Activated T-helper 2 cell treated with anti-CD3 and anti-CD28 coated beads, Interferon-gamma antibody, Interleukin-2, Interleukin-4, amounts not matched to agents 10 μg/mL and 5 μg/mL and 100 μg/mL, durations not matched to agents 14 hours and 24 hours and 36 hours (primary cell): ENCODE measurements around the gene STAT6. TPM values are rescaled to one million over a fixed set of nuclear protein-coding genes. Genes with fewer than 3 reads are reported as not detected.

Experiments
- DNase-seq: peaks from one replicate; pipeline ENCODE4 v3.0.0; 2021; ENCODE audit warnings: low spot score
- H3K27ac Mint-ChIP-seq: one replicate; pipeline ENCODE4 v1.8.0; 2021; ENCODE audit warnings: mixed read lengths
- H3K27me3 Mint-ChIP-seq: one replicate; pipeline ENCODE4 v1.8.0; 2021; ENCODE audit warnings: low read depth, mixed read lengths
- H3K36me3 Mint-ChIP-seq: one replicate; pipeline ENCODE4 v1.8.0; 2021; ENCODE audit warnings: low read depth, mixed read lengths
- H3K4me1 Mint-ChIP-seq: one replicate; pipeline ENCODE4 v1.8.0; 2021; ENCODE audit warnings: low read depth, mixed read lengths
- H3K4me3 Mint-ChIP-seq: one replicate; pipeline ENCODE4 v1.8.0; 2021; ENCODE audit warnings: low read depth, mild to moderate bottlenecking, moderate library complexity, mixed read lengths
- H3K9me3 Mint-ChIP-seq: one replicate; pipeline ENCODE4 v1.8.0; 2021; ENCODE audit warnings: mixed read lengths
- intact Hi-C: fragments of 100-400 bp; cut with micrococcal nuclease; formaldehyde crosslinking; loops from one replicate; pipeline ENCODE4 v1.15.1; 2023
- total RNA-seq: library from RNA; stranded (reverse); gene quantifications from 2 replicates; pipeline ENCODE4 v1.2.3, GENCODE V29; 2022

The STAT6 gene
- total RNA-seq, 1 donor from 2014 or later: 341 TPM

DNA sequence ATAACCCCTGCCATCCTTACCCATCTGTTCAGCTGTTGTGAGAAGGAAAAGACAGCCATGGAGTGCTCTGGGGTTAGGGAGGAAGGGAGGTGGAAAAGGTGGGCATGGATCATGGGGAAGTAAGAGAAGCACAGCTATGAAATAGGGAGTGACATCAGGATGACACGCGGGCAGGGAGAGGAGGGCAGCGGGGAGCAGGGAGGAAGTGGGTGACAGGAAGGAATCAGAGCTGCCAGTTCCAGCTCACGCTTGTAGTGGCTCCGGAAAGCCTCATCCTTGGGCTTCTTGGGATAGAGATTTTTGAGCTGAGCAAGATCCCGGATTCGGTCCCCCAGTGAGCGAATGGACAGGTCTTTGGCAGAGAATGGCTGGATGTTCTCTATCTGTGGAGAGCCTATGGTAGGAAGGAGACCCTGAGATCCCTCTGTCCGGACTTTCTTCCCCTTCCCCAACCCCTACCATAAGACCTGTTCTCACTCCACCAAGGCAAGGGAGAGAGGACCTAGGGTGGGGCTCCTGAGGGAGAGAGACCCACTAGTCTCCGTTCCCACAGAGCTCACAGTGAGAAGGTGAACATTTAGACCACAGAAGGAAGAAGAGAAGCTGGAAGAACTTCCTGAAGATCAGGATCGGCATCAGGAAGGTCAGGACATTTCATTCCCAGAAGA is 12.0 kb downstream of the STAT6 start:
- peaks cover 23% of the 10 kb centered on the region for H3K4me1 Mint-ChIP-seq
- DNase-seq: no peak
- H3K9me3 Mint-ChIP-seq: no peaks in the 10 kb centered on the region
- H3K36me3 Mint-ChIP-seq: peaks cover 87% of the 10 kb centered on the region
- intact Hi-C loops: no loop called here
- H3K27me3 Mint-ChIP-seq: no peaks in the 10 kb centered on the region
- no peak overlapping the region for H3K4me3 Mint-ChIP-seq
- H3K27ac Mint-ChIP-seq: peak overlapping the region; percentile 36

DNA sequence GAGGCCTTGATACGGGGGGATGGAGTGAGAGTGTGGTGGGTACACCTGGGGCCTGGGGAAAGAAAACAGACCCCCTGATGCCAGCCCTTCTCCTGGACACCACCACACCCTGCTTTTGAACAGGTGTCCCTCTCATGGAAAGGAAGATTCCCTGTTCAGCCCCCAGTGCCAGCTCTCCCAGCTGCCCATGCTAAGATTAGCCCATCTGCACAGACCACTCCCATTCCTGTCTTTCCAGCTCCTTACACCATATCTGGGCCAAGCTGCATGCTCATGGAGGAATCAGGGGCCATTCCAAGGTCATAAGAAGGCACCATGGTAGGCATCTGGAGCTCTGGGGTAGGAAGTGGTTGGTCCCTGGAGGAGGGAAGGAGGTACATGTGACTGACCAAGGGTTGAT is 12.6 kb downstream of the STAT6 start:
- Mint-ChIP-seq H3K4me1 (peaks cover 25% of the 10 kb centered on the region), H3K27ac (no peak overlapping the region), H3K36me3 (peaks cover 86% of the 10 kb centered on the region), H3K4me3 (no peak overlapping the region), H3K27me3 (no peaks in the 10 kb centered on the region), H3K9me3 (no peaks in the 10 kb centered on the region)
- no peak for DNase-seq
- intact Hi-C loops: no loop called here

GRCh38 chr12:57097554-57097835 is 13.7 kb downstream of the STAT6 start:
- Mint-ChIP-seq H3K27ac (no peak overlapping the region), H3K36me3 (peaks cover 90% of the 10 kb centered on the region), H3K4me3 (no peak overlapping the region), H3K9me3 (no peaks in the 10 kb centered on the region), H3K27me3 (no peaks in the 10 kb centered on the region), H3K4me1 (peaks cover 34% of the 10 kb centered on the region)
- intact Hi-C loops: no loop called here
- DNase-seq: no peak

DNA sequence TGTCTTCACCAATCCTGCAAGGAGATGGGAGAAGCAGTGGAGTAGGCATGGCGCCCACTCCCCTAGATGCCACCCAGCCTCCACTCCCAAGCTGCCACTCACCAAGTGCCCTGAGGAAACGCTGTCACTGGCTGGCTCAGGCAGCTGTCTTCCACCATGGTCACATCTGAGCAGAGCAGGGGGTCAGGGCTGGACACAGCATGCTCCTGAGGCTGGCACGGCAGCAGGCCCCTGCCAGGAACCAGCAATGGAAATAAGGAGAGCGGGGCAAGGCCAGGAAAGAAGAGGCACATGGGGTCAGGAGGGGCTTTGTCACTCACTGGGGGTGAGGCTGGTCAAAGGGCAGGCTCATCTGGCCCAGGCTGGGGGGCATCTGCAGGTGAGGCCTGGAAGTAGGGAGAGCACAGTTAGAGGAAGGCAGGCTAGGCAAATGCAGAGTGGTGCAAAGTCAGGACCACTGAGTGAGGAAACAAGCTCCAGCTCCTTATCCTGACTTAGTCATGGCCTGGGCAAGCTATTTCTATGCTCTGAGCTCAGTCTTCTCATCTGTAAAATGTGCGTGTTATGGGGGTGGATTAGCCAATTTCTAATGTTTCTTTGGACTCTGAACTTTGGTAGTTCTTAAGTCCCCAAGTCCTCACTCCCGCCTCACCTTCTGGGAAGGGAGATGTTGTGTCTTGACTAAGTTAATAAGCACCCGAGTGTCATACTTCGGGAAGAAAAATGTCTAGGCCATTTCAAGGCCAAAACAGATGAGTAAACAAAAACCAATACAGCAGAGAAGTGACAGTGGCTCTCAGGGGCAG is 14.2 kb downstream of the STAT6 start:
- no peak for DNase-seq
- H3K9me3 Mint-ChIP-seq: no peaks in the 10 kb centered on the region
- H3K36me3 Mint-ChIP-seq: peaks cover 90% of the 10 kb centered on the region
- H3K27ac Mint-ChIP-seq: peak overlapping the region; percentile 51
- H3K27me3 Mint-ChIP-seq: no peaks in the 10 kb centered on the region
- no peak overlapping the region for H3K4me3 Mint-ChIP-seq
- intact Hi-C loops: no loop called here
- peaks cover 39% of the 10 kb centered on the region for H3K4me1 Mint-ChIP-seq

- H3K9me3 Mint-ChIP-seq: no peaks in the 10 kb centered on the region
- no peak overlapping the region for H3K4me3 Mint-ChIP-seq
- peak overlapping the region; percentile 40 for H3K27ac Mint-ChIP-seq
- peaks cover 45% of the 10 kb centered on the region for H3K4me1 Mint-ChIP-seq
- no peak for DNase-seq
- H3K36me3 Mint-ChIP-seq: peaks cover 90% of the 10 kb centered on the region
- intact Hi-C loops: no loop called here
- no peaks in the 10 kb centered on the region for H3K27me3 Mint-ChIP-seq
Measured at GRCh38 chr12:57096099-57096572, 15.0 kb downstream of the STAT6 start.

GRCh38 chr12:57095440-57095839 is 15.7 kb downstream of the STAT6 start:
- no peaks in the 10 kb centered on the region for H3K27me3 Mint-ChIP-seq
- H3K9me3 Mint-ChIP-seq: no peaks in the 10 kb centered on the region
- peak overlapping the region; percentile 57 for H3K27ac Mint-ChIP-seq
- DNase-seq: no peak
- no peak overlapping the region for H3K4me3 Mint-ChIP-seq
- peaks cover 52% of the 10 kb centered on the region for H3K4me1 Mint-ChIP-seq
- intact Hi-C loops: no loop called here
- H3K36me3 Mint-ChIP-seq: peaks cover 96% of the 10 kb centered on the region

- intact Hi-C loops: no loop called here
Measured at GRCh38 chr12:57094208-57095160, 16.7 kb downstream of the STAT6 start.

DNA sequence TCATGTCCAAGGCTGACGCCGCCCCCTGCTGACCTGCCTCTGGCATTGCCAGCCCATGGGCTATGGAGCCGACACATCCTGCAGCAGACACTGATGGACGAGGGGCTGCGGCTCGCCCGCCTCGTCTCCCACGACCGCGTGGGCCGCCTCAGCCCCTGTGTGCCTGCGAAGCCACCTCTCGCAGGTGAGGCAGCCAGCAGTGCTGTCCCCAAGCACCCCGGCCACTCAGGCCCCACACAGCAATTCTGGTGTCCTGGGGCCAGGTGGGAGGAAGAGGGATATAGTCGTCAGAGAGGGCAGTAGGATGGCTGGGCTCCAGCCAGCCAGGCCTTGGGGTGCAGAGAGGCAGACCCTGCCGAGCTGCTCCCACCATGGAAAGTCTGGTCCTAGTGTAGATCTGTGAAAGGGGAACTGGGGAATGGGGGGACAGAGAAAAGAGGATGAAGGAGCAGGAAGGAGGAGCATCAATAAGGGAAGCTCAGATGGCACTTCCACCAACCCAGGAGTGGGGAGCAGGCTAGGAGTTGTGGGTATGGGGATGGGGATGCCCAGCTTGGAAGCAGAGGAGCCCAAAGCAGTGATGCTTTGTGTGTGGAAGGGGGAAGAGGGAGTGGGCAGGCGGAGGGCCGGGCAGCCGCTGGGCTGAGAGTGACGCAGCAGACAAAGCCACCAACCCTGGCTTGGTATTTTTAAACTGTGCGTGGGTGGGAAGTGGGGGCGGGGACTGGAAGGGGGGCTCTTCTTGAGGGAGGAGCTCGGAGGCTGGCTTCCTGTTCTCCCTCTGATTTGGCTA is 17.6 kb downstream of the STAT6 start:
- Mint-ChIP-seq H3K27ac (peak overlapping the region; percentile 89), H3K9me3 (no peaks in the 10 kb centered on the region), H3K4me1 (peaks cover 57% of the 10 kb centered on the region), H3K4me3 (peak overlapping the region; percentile 77), H3K36me3 (peaks cover 90% of the 10 kb centered on the region), H3K27me3 (no peaks in the 10 kb centered on the region)
- intact Hi-C loops: loop anchor here (1.0 kb wide), 1 partner anchor 24 kb away; no protein-coding TSS in a partner anchor
- peak; percentile 39 for DNase-seq

More at GRCh38 chr12:57094208-57095160, 16.7 kb downstream of the STAT6 start:
- Mint-ChIP-seq H3K27me3 (no peaks in the 10 kb centered on the region), H3K27ac (peak overlapping the region; percentile 89), H3K4me1 (peaks cover 56% of the 10 kb centered on the region), H3K36me3 (peaks cover 95% of the 10 kb centered on the region), H3K4me3 (peak overlapping the region; percentile 30), H3K9me3 (no peaks in the 10 kb centered on the region)
- no peak for DNase-seq

DNA sequence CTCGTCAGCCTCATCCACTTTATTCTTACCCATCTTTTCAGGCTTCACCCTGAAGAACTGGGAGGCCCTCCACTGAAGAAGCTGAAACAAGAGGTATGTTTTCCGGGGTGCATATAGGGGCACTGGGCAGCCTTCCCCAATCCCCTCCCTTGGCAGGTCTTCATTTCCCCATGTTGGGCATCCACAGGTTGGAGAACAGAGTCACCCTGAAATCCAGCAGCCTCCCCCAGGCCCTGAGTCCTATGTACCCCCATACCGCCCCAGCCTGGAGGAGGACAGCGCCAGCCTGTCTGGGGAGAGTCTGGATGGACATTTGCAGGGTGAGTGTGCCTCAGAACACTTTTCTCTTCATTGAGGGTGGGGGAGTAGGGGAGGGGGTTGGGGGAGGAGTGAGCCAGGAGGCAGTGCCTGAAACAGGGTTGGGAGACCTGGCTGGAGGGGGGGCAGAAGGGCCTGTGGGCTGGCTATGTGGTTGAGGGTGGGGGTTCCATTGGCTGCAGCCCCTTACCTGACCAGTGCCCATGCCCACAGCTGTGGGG is 18.2 kb downstream of the STAT6 start:
- peaks cover 86% of the 10 kb centered on the region for H3K36me3 Mint-ChIP-seq
- no peaks in the 10 kb centered on the region for H3K27me3 Mint-ChIP-seq
- H3K4me1 Mint-ChIP-seq: peaks cover 60% of the 10 kb centered on the region
- intact Hi-C loops: loop anchor here (1.0 kb wide), 1 partner anchor 24 kb away; no protein-coding TSS in a partner anchor
- H3K27ac Mint-ChIP-seq: peak overlapping the region; percentile 89
- peak overlapping the region; percentile 77 for H3K4me3 Mint-ChIP-seq
- DNase-seq: no peak
- H3K9me3 Mint-ChIP-seq: no peaks in the 10 kb centered on the region

GRCh38 chr12:57092529-57092862 is 18.7 kb downstream of the STAT6 start:
- Mint-ChIP-seq H3K27me3 (no peaks in the 10 kb centered on the region), H3K4me1 (peaks cover 63% of the 10 kb centered on the region), H3K4me3 (peak overlapping the region; percentile 58), H3K9me3 (no peaks in the 10 kb centered on the region), H3K27ac (peak overlapping the region; percentile 66), H3K36me3 (peaks cover 83% of the 10 kb centered on the region)
- DNase-seq: no peak
- intact Hi-C loops: no loop called here

- Mint-ChIP-seq H3K27me3 (no peaks in the 10 kb centered on the region), H3K27ac (peak overlapping the region; percentile 66), H3K4me3 (peak overlapping the region; percentile 58), H3K9me3 (no peaks in the 10 kb centered on the region), H3K4me1 (peaks cover 57% of the 10 kb centered on the region), H3K36me3 (peaks cover 77% of the 10 kb centered on the region)
- DNase-seq: no peak
- intact Hi-C loops: no loop called here
Measured at GRCh38 chr12:57091638-57092528, 19.3 kb downstream of the STAT6 start.
